MM.1S (cell line): ENCODE data around the gene ZFP64.

Experiments used
- DNase-seq: peaks from one replicate; pipeline ENCODE4 v3.0.0-alpha.2; 2015
- H2AFZ ChIP-seq: fragments of 300-600 bp; sonication (generic); 2 replicates; pipeline ENCODE4 v1.6.0; 2016; ENCODE audit warnings: antibody characterized with exemption, low read length
- H3F3A ChIP-seq: fragments of 300-600 bp; sonication (generic); 2 replicates; pipeline ENCODE4 v1.6.1; 2016; ENCODE audit warnings: mild to moderate bottlenecking, antibody characterized with exemption, low read length, moderate library complexity, mixed read lengths; ENCODE audit not compliant: insufficient read depth
- H3K27ac ChIP-seq: fragments of 300-600 bp; sonication (generic); 2 replicates; pipeline ENCODE4 v1.5.1; 2016; ENCODE audit warnings: mild to moderate bottlenecking, low read length
- H3K27me3 ChIP-seq: fragments of 300-600 bp; sonication (generic); replicated peaks from 2 replicates; pipeline ENCODE4 v1.6.0; 2016; ENCODE audit warnings: low read length; ENCODE audit not compliant: insufficient read depth
- H3K36me3 ChIP-seq: fragments of 300-600 bp; sonication (generic); replicated peaks from 2 replicates; pipeline ENCODE4 v1.6.1; 2016; ENCODE audit warnings: mild to moderate bottlenecking, low read length, mixed read lengths; ENCODE audit not compliant: insufficient read depth
- H3K4me1 ChIP-seq: fragments of 300-600 bp; sonication (generic); 2 replicates; pipeline ENCODE4 v1.6.1; 2016; ENCODE audit warnings: low read length, mixed read lengths
- H3K4me2 ChIP-seq: fragments of 300-600 bp; sonication (generic); 2 replicates; pipeline ENCODE4 v1.6.0; 2016; ENCODE audit warnings: low read depth, low read length
- H3K4me3 ChIP-seq: fragments of 300-600 bp; sonication (generic); 2 replicates; pipeline ENCODE4 v1.5.1; 2016; ENCODE audit warnings: low read length, mixed read lengths
- H3K79me2 ChIP-seq: fragments of 300-600 bp; sonication (generic); 2 replicates; pipeline ENCODE4 v1.6.1; 2016; ENCODE audit warnings: mixed run types, low read length, mixed read lengths
- H3K9ac ChIP-seq: fragments of 300-600 bp; sonication (generic); 2 replicates; pipeline ENCODE4 v1.6.1; 2016; ENCODE audit warnings: low read length, mixed read lengths
- H3K9me2 ChIP-seq: fragments of 300-600 bp; sonication (generic); replicated peaks from 2 replicates; pipeline ENCODE4 v1.6.1; 2016; ENCODE audit warnings: mild to moderate bottlenecking, low read length, mixed read lengths; ENCODE audit not compliant: insufficient read depth
- H3K9me3 ChIP-seq: fragments of 300-600 bp; sonication (generic); replicated peaks from 2 replicates; pipeline ENCODE4 v1.6.1; 2016; ENCODE audit warnings: mild to moderate bottlenecking, low read length, mixed read lengths; ENCODE audit not compliant: insufficient read depth
- H4K20me1 ChIP-seq: fragments of 300-600 bp; sonication (generic); 2 replicates; pipeline ENCODE4 v1.6.1; 2016; ENCODE audit warnings: mild to moderate bottlenecking, low read length, moderate library complexity, mixed read lengths; ENCODE audit not compliant: insufficient read depth
- EZH2 ChIP-seq: fragments of 300-600 bp; sonication (generic); optimal IDR thresholded peaks from 2 replicates; pipeline ENCODE3; 2017; ENCODE audit warnings: low read depth, mild to moderate bottlenecking, antibody characterized with exemption, low read length, mixed read lengths
- EZH2phosphoT487 ChIP-seq: fragments of 300-600 bp; sonication (generic); IDR thresholded peaks from 2 replicates; pipeline ENCODE4 v1.6.1; 2018; ENCODE audit warnings: antibody characterized with exemption, low read length
- TF ChIP-seq, protein P1 (sequence below): fragments of 300-600 bp; sonication (generic); IDR thresholded peaks from 2 replicates; pipeline ENCODE4 v1.5.1; 2016; ENCODE audit warnings: antibody characterized with exemption, low read length, mixed read lengths

Gene ZFP64

DNA sequence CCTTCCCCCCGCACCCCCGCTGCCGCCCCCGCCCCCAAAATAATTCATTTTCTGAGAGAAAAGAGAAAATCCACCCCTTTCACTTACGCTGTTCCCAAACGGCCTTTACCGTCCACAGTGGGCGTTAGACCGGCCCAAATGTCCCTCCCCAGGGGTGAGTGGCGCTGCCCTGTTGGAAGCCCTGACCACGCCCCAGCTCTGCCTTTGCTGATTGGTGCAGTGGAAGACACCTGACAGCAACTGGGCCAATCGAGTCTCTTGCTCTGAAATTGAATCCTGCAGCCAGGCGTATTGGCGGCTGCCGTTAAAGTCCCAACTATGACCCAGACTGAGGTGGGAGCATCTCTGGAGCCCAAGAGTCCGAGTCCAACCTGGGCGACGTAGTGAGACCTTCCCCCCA is 15.7 kb downstream of the ZFP64 start:
- no peaks in the 10 kb centered on the region for H3K36me3 ChIP-seq
- H3K27ac ChIP-seq, result no peak overlapping the region
- peaks cover 55% of the 10 kb centered on the region for H3K4me1 ChIP-seq
- H3K9me2 ChIP-seq, result no peaks in the 10 kb centered on the region
- no peak overlapping the region for H3K4me3 ChIP-seq
- peaks cover 47% of the 10 kb centered on the region for H3F3A ChIP-seq
- no peaks in the 10 kb centered on the region for H3K27me3 ChIP-seq
- TF ChIP-seq, protein P1, sequence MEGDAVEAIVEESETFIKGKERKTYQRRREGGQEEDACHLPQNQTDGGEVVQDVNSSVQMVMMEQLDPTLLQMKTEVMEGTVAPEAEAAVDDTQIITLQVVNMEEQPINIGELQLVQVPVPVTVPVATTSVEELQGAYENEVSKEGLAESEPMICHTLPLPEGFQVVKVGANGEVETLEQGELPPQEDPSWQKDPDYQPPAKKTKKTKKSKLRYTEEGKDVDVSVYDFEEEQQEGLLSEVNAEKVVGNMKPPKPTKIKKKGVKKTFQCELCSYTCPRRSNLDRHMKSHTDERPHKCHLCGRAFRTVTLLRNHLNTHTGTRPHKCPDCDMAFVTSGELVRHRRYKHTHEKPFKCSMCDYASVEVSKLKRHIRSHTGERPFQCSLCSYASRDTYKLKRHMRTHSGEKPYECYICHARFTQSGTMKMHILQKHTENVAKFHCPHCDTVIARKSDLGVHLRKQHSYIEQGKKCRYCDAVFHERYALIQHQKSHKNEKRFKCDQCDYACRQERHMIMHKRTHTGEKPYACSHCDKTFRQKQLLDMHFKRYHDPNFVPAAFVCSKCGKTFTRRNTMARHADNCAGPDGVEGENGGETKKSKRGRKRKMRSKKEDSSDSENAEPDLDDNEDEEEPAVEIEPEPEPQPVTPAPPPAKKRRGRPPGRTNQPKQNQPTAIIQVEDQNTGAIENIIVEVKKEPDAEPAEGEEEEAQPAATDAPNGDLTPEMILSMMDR, result no peak
- TF ChIP-seq EZH2 (no peak), EZH2phosphoT487 (no peak)
- peaks cover 55% of the 10 kb centered on the region for H3K79me2 ChIP-seq
- H3K4me2 ChIP-seq, result no peak overlapping the region
- H3K9ac ChIP-seq, result no peak overlapping the region
- H3K9me3 ChIP-seq, result no peaks in the 10 kb centered on the region
- no peaks in the 10 kb centered on the region for H4K20me1 ChIP-seq
- H2AFZ ChIP-seq, result no peak overlapping the region
- DNase-seq, result no peak

DNA sequence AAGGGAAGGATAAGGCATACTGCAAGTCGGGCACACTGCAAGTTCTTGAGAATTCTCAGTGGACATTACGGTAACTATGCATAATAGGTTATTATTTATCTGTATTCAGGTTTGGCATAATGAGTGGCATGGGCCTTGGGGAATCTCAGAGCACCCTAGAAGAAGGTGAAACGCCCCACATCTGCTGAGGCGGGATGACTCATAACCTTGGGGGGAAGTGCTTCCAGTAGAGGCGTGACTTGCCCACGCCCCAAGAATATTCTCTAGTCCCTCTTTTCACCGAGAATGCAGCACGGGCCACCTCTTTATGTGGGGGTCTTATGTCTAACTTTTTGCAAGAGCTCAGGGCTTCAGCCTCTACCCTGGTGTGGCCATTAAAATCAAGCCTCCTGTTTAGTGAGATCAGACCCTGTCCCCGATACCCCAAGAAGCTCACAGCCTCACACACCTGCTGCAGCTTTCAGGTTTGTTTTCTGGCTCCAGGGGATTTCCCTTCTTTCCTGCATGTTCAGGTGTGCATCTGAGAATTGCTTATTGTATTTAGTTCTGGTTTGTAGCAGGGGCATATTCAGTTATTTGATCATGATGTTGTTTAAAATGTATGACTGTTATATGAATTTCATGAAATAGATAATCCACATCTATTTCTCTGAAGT is 19.1 kb downstream of the ZFP64 start:
- peak overlapping the region; percentile 33; the same call in 1 of the 2 replicates for H3K9ac ChIP-seq
- peaks cover 34% of the 10 kb centered on the region for H3F3A ChIP-seq
- DNase-seq, result peak; percentile 86
- peak overlapping the region; percentile 11 for H2AFZ ChIP-seq
- peak overlapping the region; percentile 59 for H3K4me2 ChIP-seq
- H3K27ac ChIP-seq, result peak overlapping the region; percentile 81
- H3K79me2 ChIP-seq, result peaks cover 54% of the 10 kb centered on the region
- H3K9me3 ChIP-seq, result no peaks in the 10 kb centered on the region
- TF ChIP-seq, protein P1, result no peak
- TF ChIP-seq EZH2, result no peak
- TF ChIP-seq EZH2phosphoT487, result no peak
- H3K27me3 ChIP-seq, result no peaks in the 10 kb centered on the region
- peaks cover 48% of the 10 kb centered on the region for H3K4me1 ChIP-seq
- H4K20me1 ChIP-seq, result no peaks in the 10 kb centered on the region
- H3K9me2 ChIP-seq, result no peaks in the 10 kb centered on the region
- peak overlapping the region; percentile 27; the same call in 1 of the 2 replicates for H3K4me3 ChIP-seq
- H3K36me3 ChIP-seq, result no peaks in the 10 kb centered on the region

DNA sequence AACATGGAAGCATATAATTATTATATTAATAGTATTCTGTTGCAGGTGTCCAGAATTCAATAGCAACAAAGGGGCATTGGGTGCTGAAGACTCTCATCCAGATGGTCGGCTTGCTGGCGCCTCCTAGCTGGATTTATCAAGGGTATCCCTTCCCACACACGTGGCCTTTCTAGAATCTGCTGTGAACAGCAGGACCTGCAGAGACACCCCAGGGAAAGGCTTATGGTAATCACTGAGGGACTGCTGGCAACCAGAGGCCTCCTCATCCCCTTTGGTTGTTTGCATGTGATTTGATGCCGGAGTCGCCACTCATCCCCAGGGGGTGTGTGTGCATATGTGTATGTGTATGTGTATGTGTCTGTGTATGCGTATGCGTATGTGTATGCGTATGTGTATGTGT is 20.6 kb downstream of the ZFP64 start:
- H4K20me1 ChIP-seq, result no peaks in the 10 kb centered on the region
- no peak overlapping the region for H3K4me3 ChIP-seq

More for the DNA sequence above, 20.6 kb downstream of the ZFP64 start:
- peaks cover 49% of the 10 kb centered on the region for H3K4me1 ChIP-seq
- no peak overlapping the region for H2AFZ ChIP-seq
- no peak overlapping the region for H3K27ac ChIP-seq
- DNase-seq, result no peak
- peaks cover 34% of the 10 kb centered on the region for H3F3A ChIP-seq
- no peaks in the 10 kb centered on the region for H3K9me2 ChIP-seq
- TF ChIP-seq, protein P1, result no peak
- TF ChIP-seq EZH2phosphoT487 (no peak), EZH2 (no peak)
- no peaks in the 10 kb centered on the region for H3K27me3 ChIP-seq
- H3K9me3 ChIP-seq, result no peaks in the 10 kb centered on the region
- peaks cover 47% of the 10 kb centered on the region for H3K79me2 ChIP-seq
- H3K9ac ChIP-seq, result no peak overlapping the region
- no peaks in the 10 kb centered on the region for H3K36me3 ChIP-seq
- no peak overlapping the region for H3K4me2 ChIP-seq
